Measurements from ENCODE around the gene RBM27.
"Not testable (repeated sequence)": the region's sequence is repeated elsewhere in the genome, so short reads cannot be mapped to it uniquely, and the experiment has no call there.

RBM27 gene

DNA sequence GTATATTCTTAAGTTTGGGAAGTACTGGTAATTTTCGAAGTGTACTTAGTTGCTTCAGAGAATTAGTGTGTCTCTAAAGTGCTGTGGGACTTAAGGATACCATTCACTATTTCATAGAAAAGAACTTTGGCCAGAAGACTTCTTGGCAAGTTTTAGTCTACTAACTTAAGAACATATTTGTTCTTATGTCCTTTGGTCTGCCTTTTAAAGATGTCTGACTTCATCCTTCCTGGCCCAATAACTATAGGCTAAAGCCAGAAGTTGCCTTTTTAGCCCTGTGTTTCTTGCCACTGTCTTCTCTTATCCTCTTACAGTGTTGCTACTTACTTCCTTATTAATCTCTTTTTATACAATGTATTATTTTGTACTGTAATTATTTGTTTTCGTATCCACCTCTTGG, 6.3 kb downstream of the RBM27 start:
- DNase-seq: no peak

DNA sequence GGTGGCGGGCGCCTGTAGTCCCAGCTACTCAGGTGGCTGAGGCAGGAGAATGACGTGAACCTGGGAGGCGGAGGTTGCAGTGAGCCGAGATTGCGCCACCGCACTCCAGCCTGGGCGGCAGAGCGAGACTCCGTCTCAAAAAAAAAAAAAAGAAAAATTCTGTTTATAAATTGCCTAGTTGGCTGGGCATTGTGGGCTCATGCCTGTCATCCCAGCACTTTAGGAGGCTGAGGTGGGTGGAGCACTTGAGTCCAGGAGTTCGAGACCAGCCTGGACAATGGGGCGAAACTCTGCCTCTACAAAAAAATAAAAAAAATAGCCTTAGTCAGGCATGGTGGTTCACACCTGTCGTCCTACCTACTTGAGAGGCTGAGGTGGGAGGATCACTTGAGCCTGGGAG, 7.4 kb downstream of the RBM27 start:
- DNase-seq: not testable (repeated sequence)

DNA sequence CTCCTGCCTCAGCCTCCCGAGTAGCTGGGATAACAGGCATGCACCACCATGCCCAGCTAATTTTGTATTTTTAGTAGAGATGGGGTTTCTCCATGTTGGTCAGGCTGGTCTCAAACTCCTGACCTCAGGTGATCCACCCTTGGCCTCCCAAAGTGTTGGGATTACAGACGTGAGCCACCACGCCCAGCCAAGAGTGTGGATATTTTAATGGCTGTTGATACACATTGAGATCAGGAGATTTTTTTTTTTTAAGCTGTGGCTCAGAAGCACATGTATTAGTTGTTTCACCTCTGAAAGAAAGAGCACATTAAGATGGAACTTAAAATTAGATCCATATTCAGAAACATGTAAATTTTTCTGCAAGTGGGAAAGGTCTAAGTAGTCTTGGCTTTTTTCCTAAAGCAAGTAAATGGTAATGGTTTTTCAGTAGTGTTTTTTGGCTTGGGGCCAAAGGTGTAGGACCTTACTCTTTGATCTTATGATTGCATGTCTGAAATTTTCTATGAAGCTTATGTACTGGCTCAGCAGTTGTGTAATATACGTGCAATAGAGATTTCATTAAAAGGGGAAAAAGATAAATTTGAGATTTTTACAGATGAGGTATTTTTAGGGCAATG, 9.9 kb downstream of the RBM27 start:
- DNase-seq: no peak

DNA sequence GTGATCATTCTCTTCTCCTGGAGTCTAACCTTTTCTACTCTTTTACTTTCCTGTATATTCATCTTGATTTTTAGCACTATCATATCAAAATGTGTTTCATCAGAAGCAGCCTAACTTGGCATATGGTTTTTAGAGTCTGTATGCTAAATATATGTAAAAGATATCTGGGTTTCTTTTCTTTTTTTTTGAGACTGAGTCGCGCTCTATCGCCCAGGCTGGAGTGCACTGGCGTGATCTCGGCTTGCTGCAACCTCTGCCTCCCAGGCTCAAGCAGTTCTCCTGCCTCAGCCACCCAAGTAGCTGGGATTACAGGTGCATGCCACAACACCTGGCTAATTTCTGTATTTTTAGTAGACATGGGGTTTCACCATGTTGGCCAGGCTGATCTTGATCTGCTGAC, 11.5 kb downstream of the RBM27 start:
- not testable (repeated sequence) for DNase-seq

DNA sequence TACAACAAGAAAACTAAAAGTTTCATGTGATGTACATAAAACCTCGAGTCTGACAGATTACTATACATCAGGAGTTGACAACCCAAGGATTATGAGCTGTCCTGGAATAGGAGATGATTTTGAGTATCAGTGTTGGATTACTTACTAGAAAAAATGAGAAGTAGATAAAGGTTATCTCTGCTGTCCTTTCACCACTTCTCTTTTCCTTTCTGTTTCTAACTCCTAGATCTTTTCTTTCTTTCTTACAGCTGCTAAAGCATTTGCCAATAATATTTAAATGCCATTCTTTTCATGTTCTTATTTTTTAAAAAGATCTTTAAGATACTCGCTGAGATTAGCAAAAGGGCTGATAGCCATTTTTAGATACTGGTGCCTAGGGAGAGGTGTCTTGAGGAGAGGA, 14.8 kb downstream of the RBM27 start:
- no peak for DNase-seq

DNA sequence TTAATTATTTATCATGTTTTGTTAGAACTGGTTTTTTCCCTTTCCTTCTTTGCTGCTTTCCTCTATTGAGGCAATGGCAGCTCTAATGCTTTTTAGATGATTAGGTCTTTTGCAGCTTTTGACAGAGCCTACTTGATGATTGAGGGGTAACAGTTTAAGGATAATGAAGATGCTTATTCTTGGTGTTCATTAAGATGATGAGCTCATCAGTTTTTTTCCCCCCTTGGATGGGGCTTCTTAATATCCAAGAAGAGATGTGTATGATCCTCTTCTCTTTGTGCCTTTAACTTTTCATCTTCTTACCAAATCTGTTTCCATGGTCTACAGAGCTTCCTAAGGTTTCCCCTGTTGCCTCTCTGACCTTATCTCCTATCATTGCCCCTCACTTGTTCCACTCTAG, 15.8 kb downstream of the RBM27 start:
- DNase-seq: no peak

DNA sequence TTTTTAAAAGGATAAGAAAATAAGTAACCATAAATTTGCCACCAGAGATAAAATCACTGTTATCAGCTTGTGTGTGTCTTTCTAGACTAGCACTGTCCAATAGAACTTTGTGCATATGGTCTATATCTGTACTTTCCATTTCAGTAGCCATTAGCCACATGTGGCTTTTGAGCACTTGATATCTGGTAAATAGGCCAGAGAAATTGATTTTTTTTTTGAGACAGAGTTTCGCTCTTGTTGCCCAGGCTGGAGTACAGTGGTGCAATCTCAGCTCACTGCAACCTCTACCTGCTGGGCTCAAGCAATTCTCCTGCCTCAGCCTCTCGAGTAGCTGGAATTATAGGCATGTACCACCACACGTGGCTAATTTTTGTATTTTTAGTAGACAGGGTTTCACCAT, 17.8 kb downstream of the RBM27 start:
- DNase-seq: no peak

GRCh38 chr5:146222005-146222404, 18.6 kb downstream of the RBM27 start:
- no peak for DNase-seq

- no peak for DNase-seq
Measured at GRCh38 chr5:146223179-146223578, 19.8 kb downstream of the RBM27 start.

GRCh38 chr5:146229222-146229621, 25.8 kb downstream of the RBM27 start:
- DNase-seq: no peak

- no peak for DNase-seq
Measured at GRCh38 chr5:146232223-146232622, 28.8 kb downstream of the RBM27 start.

GRCh38 chr5:146233441-146233840, 30.0 kb downstream of the RBM27 start:
- no peak for DNase-seq

DNA sequence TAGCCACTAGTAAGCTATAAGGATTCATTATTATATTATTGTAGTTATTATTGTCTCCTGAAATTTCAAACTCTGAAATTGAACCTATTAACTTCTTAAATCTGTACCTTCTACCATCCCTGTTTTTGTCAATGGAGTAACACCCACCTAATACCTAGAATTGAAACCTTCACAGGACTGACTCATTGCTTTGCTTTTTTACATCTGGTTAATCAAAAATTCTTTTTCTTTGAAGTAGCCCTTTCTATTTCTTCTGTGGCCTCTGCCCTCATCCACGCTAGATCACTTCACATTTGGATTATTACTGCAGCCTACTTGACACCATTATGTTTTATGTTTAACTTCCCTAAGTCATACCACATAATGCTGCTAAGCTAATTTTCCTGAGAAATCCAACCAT, 35.6 kb downstream of the RBM27 start:
- no peak for DNase-seq

DNA sequence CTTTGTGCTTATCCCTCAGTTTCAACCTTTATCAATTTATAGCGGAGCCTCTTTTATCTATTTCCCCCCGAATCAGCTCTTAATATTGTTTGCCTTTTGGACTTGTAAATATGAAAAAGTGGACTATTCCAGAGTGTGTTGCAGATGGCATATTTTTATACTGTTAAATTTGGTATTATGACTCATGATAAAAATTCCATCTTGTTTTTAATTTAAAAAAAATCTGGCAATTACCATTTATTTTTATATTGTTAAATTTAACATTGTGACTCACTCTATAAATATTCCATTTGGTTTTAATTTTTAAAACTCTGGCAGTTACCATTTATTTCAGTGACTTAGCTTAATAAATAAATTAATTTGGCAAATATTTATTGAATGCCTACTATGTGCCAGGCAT, 37.5 kb downstream of the RBM27 start:
- DNase-seq: no peak

DNA sequence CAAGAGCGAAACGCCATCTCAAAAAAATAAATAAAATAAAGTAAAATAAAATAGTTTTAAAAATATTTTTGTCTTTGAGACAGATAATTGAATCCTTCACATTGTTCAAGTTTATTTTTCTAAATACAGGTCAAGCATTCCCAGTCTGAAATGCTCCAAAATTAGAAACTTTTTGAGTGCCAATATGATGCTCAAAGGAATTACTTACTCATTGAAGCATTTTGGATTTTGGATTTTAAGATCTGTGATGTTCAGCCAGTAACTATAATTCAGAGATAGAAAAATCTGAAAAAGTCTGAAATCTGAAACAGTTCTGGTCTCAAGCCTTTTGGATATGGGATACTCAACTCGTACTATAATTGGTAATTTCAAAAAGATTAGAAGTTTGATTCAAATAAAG, 39.8 kb downstream of the RBM27 start:
- no peak for DNase-seq

GRCh38 chr5:146248561-146248960, 45.2 kb downstream of the RBM27 start:
- no peak for DNase-seq

- DNase-seq: no peak
Measured at GRCh38 chr5:146249801-146250200, 46.4 kb downstream of the RBM27 start.
